HepG2 (cell line): ENCODE data around the gene AFDN. TPM values are rescaled to one million over a fixed set of nuclear protein-coding genes. Genes with fewer than 3 reads are reported as not detected.

Source experiments
- ATAC-seq: fragments of 200-7000 bp; cut with Tn5 transposase; 3 replicates; pipeline ENCODE4 v1.9.1; 2020; ENCODE audit warnings: mild to moderate bottlenecking, moderate library complexity
- BruUV-seq: library from RNA; stranded (reverse); fragments of 400-500 nt; replicated peaks from 2 replicates; lab custom pipeline; 2021; lab: Mats Ljungman, UMichigan
- CTCF ChIA-PET: fragments of 300-600 bp; formaldehyde crosslinking; extraction: SDS; loops from one replicate; lab custom pipeline; 2021; ENCODE audit warnings: low total read pairs, inconsistent platforms, low intra/inter-chr PET ratio; lab: Yijun Ruan, JAX
- POLR2A ChIA-PET: fragments of 350-600 bp; sonication (Branson Sonifier 250); formaldehyde crosslinking; loops from one replicate; lab custom pipeline; 2020; ENCODE audit warnings: antibody characterized with exemption, inconsistent platforms; lab: Yijun Ruan, JAX
- DNase-seq: peaks from one replicate; pipeline ENCODE4 v3.0.0-alpha.2; 2015; ENCODE audit warnings: low spot score
- FAIRE-seq: peaks from 3 replicates; lab custom pipeline; 2011; peaks lifted over from hg19 to GRCh38; lab: Jason Lieb, UNC
- H2AFZ ChIP-seq: one replicate; pipeline ENCODE4 v1.6.1; 2011; ENCODE audit warnings: low read length, inconsistent platforms
- H3K27ac ChIP-seq: fragments of 300-600 bp; 3 replicates; pipeline ENCODE4 v1.8.0; 2011; ENCODE audit warnings: mixed run types, mild to moderate bottlenecking, mixed read lengths, low read length, inconsistent platforms; ENCODE audit not compliant: insufficient read depth; ENCODE audit errors: extremely low read length
- H3K27me3 ChIP-seq, 2 experiments: fragments of 200-600 bp in 1 of 2; 2 replicates in 1 of 2; 3 replicates in 1 of 2; pipeline versions ENCODE4 v1.6.0 to v1.8.0; 2011; ENCODE audit warnings: low read length in 2 of 2, mild to moderate bottlenecking in 2 of 2, moderate library complexity in 2 of 2, inconsistent platforms in 1 of 2; ENCODE audit not compliant: insufficient read depth in 2 of 2, control insufficient read depth in 1 of 2
- H3K36me3 ChIP-seq, 2 experiments: fragments of 200-600 bp in 1 of 2; replicated peaks in 1 of 2; 2 replicates in 1 of 2; 3 replicates in 1 of 2; pipeline versions ENCODE4 v1.5.1 to v1.8.0; 2011; ENCODE audit warnings: low read length in 2 of 2, inconsistent platforms in 1 of 2; ENCODE audit not compliant: insufficient read depth in 2 of 2, control insufficient read depth in 1 of 2
- H3K4me1 ChIP-seq: 2 replicates; pipeline ENCODE4 v1.5.1; 2012; ENCODE audit warnings: low read length, inconsistent platforms; ENCODE audit not compliant: insufficient read depth
- H3K4me2 ChIP-seq: 2 replicates; pipeline ENCODE4 v1.6.0; 2011; ENCODE audit warnings: low read depth, low read length, inconsistent platforms
- H3K4me3 ChIP-seq, 3 experiments: fragments of 200-600 bp in 1 of 3; sonication (generic), shearing (Covaris generic) in 1 of 3; replicated peaks in 1 of 3; 2 replicates each; pipeline ENCODE4 v1.5.1; 2011 to 2016; ENCODE audit warnings: low read length in 3 of 3, inconsistent platforms in 2 of 3, low read depth in 2 of 3, mild to moderate bottlenecking in 2 of 3, control low read depth in 1 of 3, mixed read lengths in 1 of 3; ENCODE audit not compliant: insufficient read depth in 1 of 3
- H3K79me2 ChIP-seq: one replicate; pipeline ENCODE4 v1.6.1; 2011; ENCODE audit warnings: low read length, inconsistent platforms; ENCODE audit not compliant: insufficient read depth
- H3K9ac ChIP-seq: 2 replicates; pipeline ENCODE4 v1.6.0; 2011; ENCODE audit warnings: mild to moderate bottlenecking, low read depth, low read length, inconsistent platforms; ENCODE audit not compliant: insufficient read depth
- H3K9me3 ChIP-seq: 2 replicates; pipeline ENCODE4 v1.5.1; 2012; ENCODE audit warnings: mild to moderate bottlenecking, low read length
- H4K20me1 ChIP-seq: 2 replicates; pipeline ENCODE4 v1.6.0; 2011; ENCODE audit warnings: inconsistent platforms, mild to moderate bottlenecking, low read length, moderate library complexity; ENCODE audit not compliant: insufficient read depth
- ATRX ChIP-seq: sonication (generic); formaldehyde crosslinking; IDR thresholded peaks from 2 replicates; pipeline ENCODE4 v1.4.0; 2020; ENCODE audit warnings: missing genetic modification reagents, borderline replicate concordance
- CREB3 ChIP-seq: sonication (generic); formaldehyde crosslinking; IDR thresholded peaks from 2 replicates; pipeline ENCODE4 v1.5.0; 2020; ENCODE audit warnings: missing genetic modification reagents
- FOSL2 ChIP-seq: sonication (generic); formaldehyde crosslinking; IDR thresholded peaks from 2 replicates; pipeline ENCODE4 v1.4.0; 2020; ENCODE audit warnings: missing genetic modification reagents
- HDAC2 ChIP-seq: sonication (generic); formaldehyde crosslinking; IDR thresholded peaks from 2 replicates; pipeline ENCODE4 v1.4.0; 2020; ENCODE audit warnings: missing genetic modification reagents
- HHEX ChIP-seq: IDR thresholded peaks from 2 replicates; pipeline ENCODE4 v1.6.1; 2016; ENCODE audit warnings: control low read depth
- HMG20B ChIP-seq: conservative IDR thresholded peaks from 2 replicates; pipeline ENCODE4 v1.6.1; 2016; ENCODE audit warnings: missing genetic modification reagents, missing compliant biosample characterization
- HNRNPH1 ChIP-seq: fragments of 200-400 bp; formaldehyde crosslinking; optimal IDR thresholded peaks from 2 replicates; pipeline ENCODE3; 2017; ENCODE audit warnings: mild to moderate bottlenecking, low read depth, low read length
- NCOA5 ChIP-seq: sonication (generic); formaldehyde crosslinking; IDR thresholded peaks from 2 replicates; pipeline ENCODE4 v1.4.0; 2020; ENCODE audit warnings: missing genetic modification reagents
- SCMH1 ChIP-seq: sonication (generic); formaldehyde crosslinking; IDR thresholded peaks from 2 replicates; pipeline ENCODE4 v1.9.0; 2021; ENCODE audit warnings: missing genetic modification reagents, mild to moderate bottlenecking, borderline replicate concordance
- YY1 ChIP-seq: IDR thresholded peaks from 2 replicates; pipeline ENCODE4 v1.6.1; 2011; ENCODE audit warnings: low read length, low read depth, moderate library complexity, mild to moderate bottlenecking; ENCODE audit not compliant: insufficient read depth, insufficient replicate concordance
- ZFP62 ChIP-seq: sonication (generic); formaldehyde crosslinking; IDR thresholded peaks from 2 replicates; pipeline ENCODE4 v1.4.0; 2020; ENCODE audit warnings: missing genetic modification reagents
- ZMYM3 ChIP-seq: sonication (generic); formaldehyde crosslinking; IDR thresholded peaks from 2 replicates; pipeline ENCODE4 v1.5.1; 2020; ENCODE audit warnings: mild to moderate bottlenecking, missing genetic modification reagents
- WGBS: methylation state at CpG from one replicate; pipeline ENCODE4 v1.1.6; 2017; ENCODE audit warnings: low lambda C conversion rate; 5-methylcytosine and 5-hydroxymethylcytosine counted together
- in situ Hi-C: cut with HindIII; loops from 2 replicates; pipeline ENCODE4 v1.10.0; 2017; ENCODE audit warnings: low pct_unique_long_range_greater_than_20kb; ENCODE audit not compliant: extremely low pct_ligation_motif_present
- intact Hi-C: fragments of 100-400 bp; cut with micrococcal nuclease; formaldehyde crosslinking; loops from one replicate; pipeline ENCODE4 v1.10.0; 2022; ENCODE audit not compliant: unreplicated experiment
- polyA plus RNA-seq, 8 experiments: library from polyadenylated mRNA; depleted of rRNA in 3 of 8; stranded (reverse) in 7 of 8; unstranded in 1 of 8; fragments of >200 nt; fragmentation: Illumina TruSeq in 4 of 8; extraction: Trizol in 4 of 8; gene quantifications; 2 replicates each; pipeline versions ENCODE4 v1.2.1 to v1.2.3, GENCODE V29; 2011 to 2016; ENCODE audit warnings: low read depth in 4 of 8, missing spikeins in 1 of 8, mixed read lengths in 1 of 8; ENCODE audit not compliant: insufficient read depth in 1 of 8
- total RNA-seq, 5 experiments: library from RNA; depleted of rRNA; stranded (reverse); fragments of >200 nt; fragmentation: Illumina TruSeq; extraction: Trizol; gene quantifications; 2 replicates each; pipeline ENCODE4 v1.2.3, GENCODE V29; 2016; ENCODE audit warnings: low read depth in 1 of 5
- TF ChIP-seq, protein P1 (sequence below), 2 experiments: sonication (generic) in 1 of 2; formaldehyde crosslinking in 1 of 2; IDR thresholded peaks; 2 replicates each; pipeline versions ENCODE4 v1.4.0 to v1.6.1; 2018 to 2020; ENCODE audit warnings: missing genetic modification reagents in 2 of 2, borderline replicate concordance in 1 of 2, low read depth in 1 of 2, mild to moderate bottlenecking in 1 of 2, missing biosample characterization in 1 of 2

The AFDN gene
- total and polyA plus RNA-seq, 2 of the 13 experiments (the other 11 are each of a cell fraction or from before 2014, with no cell fraction given): 136 to 151 TPM

DNA sequence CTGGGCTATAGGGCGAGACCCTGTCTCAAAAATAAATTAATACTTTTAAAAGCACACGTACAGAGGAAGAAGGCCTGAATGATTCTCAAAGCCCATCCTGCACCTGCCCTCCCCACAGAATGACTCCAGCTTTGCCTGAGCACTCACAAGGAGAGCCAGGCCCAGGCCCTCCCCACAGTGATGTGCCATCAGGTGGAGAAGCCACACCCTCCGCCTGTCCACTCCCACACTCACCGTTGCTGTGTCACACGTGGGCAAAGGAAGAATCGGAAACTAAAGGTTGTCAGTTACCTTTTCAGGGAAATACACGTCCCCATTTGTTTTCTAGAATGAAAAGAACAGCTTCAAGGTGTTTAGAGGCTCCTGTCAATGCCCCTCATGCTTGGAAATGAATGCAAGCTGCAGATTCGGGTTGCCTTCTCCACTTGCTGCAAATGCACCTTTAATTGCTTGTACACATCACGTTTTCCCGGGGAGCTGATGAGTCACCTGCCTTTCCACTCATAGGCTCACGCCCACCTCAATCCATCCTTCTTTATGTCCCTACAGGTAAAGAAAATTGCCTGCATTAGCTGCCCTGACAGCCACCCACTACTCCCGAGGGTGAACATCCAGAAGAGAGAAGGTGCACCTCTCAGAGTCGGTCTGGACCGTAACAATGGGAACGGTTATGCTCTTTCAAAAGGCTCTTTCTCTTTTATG, 45.5 kb upstream of the AFDN start:
- Histone ChIP-seq H3K4me2 (no peak overlapping the region), H3K4me1 (peaks cover 51% of the 10 kb centered on the region), H4K20me1 (no peaks in the 10 kb centered on the region), H3K27ac (no peak overlapping the region), H3K9me3 (no peaks in the 10 kb centered on the region), H2AFZ (no peak overlapping the region), H3K27me3 (no peaks in the 10 kb centered on the region; a peak in 1 of 5 replicates), H3K4me3 (no peak overlapping the region), H3K36me3 (no peaks in the 10 kb centered on the region), H3K9ac (no peak overlapping the region), H3K79me2 (no peaks in the 10 kb centered on the region)
- ChIA-PET CTCF (no interaction called here), POLR2A (interaction anchor here (3.2 kb wide), 1 partner anchor 19 kb away, joined by 10 read pairs; no protein-coding TSS in a partner anchor)
- FAIRE-seq (no peak), DNase-seq (no peak), ATAC-seq (no peak)
- no TSS peak for BruUV-seq
- intact Hi-C loops (loop anchor here (5.0 kb wide), 1 partner anchor 1009 kb away; no protein-coding TSS in a partner anchor), in situ Hi-C loops (no loop called here)
- 67% methylated on average over 15 of the region's 15 CpGs for WGBS
- TF ChIP-seq HMG20B (CRISPR knock-in tag) (no peak), FOSL2 (CRISPR knock-in tag) (0 out of 2 replicates have a peak, but pooled peaks have one; percentile 36), NCOA5 (CRISPR knock-in tag) (no peak), ZMYM3 (CRISPR knock-in tag) (no peak)

GRCh38 chr6:167781868-167782267, 44.8 kb upstream of the AFDN start:
- POLR2A ChIA-PET: interaction anchor here (3.2 kb wide), 1 partner anchor 20 kb away, joined by 10 read pairs; no protein-coding TSS in a partner anchor
- no peak for ATAC-seq
- no peak for DNase-seq
- FAIRE-seq: peak; percentile 32
- Histone ChIP-seq H3K27ac (no peak overlapping the region), H3K9me3 (no peaks in the 10 kb centered on the region), H3K4me2 (no peak overlapping the region), H3K36me3 (no peaks in the 10 kb centered on the region), H3K9ac (no peak overlapping the region), H3K27me3 (no peaks in the 10 kb centered on the region; a peak in 1 of 5 replicates), H3K4me3 (no peak overlapping the region), H3K4me1 (peaks cover 51% of the 10 kb centered on the region), H3K79me2 (no peaks in the 10 kb centered on the region), H2AFZ (no peak overlapping the region), H4K20me1 (no peaks in the 10 kb centered on the region)
- intact Hi-C loops: loop anchor here (5.0 kb wide), 1 partner anchor 1010 kb away; no protein-coding TSS in a partner anchor
- BruUV-seq: no TSS peak
- WGBS: 83% methylated on average over 9 of the region's 9 CpGs
- in situ Hi-C loops: no loop called here
- CTCF ChIA-PET: no interaction called here
- no peak for TF ChIP-seq HHEX (CRISPR knock-in tag)
- TF ChIP-seq SCMH1 (CRISPR knock-in tag): no peak
- TF ChIP-seq HDAC2 (CRISPR knock-in tag): no peak
- TF ChIP-seq YY1: no peak
- no peak for TF ChIP-seq HNRNPH1
- TF ChIP-seq ATRX: no peak
- no peak for TF ChIP-seq CREB3 (CRISPR knock-in tag)
- TF ChIP-seq ZFP62: no peak
- TF ChIP-seq, protein P1, sequence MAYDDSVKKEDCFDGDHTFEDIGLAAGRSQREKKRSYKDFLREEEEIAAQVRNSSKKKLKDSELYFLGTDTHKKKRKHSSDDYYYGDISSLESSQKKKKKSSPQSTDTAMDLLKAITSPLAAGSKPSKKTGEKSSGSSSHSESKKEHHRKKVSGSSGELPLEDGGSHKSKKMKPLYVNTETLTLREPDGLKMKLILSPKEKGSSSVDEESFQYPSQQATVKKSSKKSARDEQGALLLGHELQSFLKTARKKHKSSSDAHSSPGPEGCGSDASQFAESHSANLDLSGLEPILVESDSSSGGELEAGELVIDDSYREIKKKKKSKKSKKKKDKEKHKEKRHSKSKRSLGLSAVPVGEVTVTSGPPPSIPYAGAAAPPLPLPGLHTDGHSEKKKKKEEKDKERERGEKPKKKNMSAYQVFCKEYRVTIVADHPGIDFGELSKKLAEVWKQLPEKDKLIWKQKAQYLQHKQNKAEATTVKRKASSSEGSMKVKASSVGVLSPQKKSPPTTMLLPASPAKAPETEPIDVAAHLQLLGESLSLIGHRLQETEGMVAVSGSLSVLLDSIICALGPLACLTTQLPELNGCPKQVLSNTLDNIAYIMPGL (CRISPR knock-in tag; IDR thresholded peaks at IDR 0.05; ENCODE audit: borderline replicate concordance in 1 of 2, low read depth in 1 of 2): no peak
